DMS79 treated with DMSO at 0.1 percent for 48 hours (cell line): ENCODE measurements around the gene PAX2.

ENCODE experiments used
- DNase-seq: peaks from one replicate; lab custom pipeline; 2025; lab: John Stamatoyannopoulos, UW

Gene PAX2

GRCh38 chr10:100858747-100859483 lies 113.5 kb downstream of the PAX2 start:
- no peak for DNase-seq

GRCh38 chr10:100859484-100859763 lies 114.0 kb downstream of the PAX2 start:
- DNase-seq = no peak

GRCh38 chr10:100863433-100863832 lies 118.1 kb downstream of the PAX2 start:
- DNase-seq = no peak

GRCh38 chr10:100864036-100864885 lies 118.9 kb downstream of the PAX2 start:
- DNase-seq = no peak

- DNase-seq = no peak
Measured at GRCh38 chr10:100864978-100865377, 119.6 kb downstream of the PAX2 start.

- no peak for DNase-seq
Measured at GRCh38 chr10:100866010-100866409, 120.6 kb downstream of the PAX2 start.

- DNase-seq = peak; percentile 1
Measured at GRCh38 chr10:100866575-100867098, 121.3 kb downstream of the PAX2 start.

GRCh38 chr10:100867261-100867963 lies 122.0 kb downstream of the PAX2 start:
- no peak for DNase-seq

GRCh38 chr10:100868382-100868781 lies 123.0 kb downstream of the PAX2 start:
- no peak for DNase-seq

- no peak for DNase-seq
Measured at GRCh38 chr10:100869399-100869798, 124.0 kb downstream of the PAX2 start.

GRCh38 chr10:100872034-100872791 lies 126.8 kb downstream of the PAX2 start:
- no peak for DNase-seq

- DNase-seq = no peak
Measured at GRCh38 chr10:100873146-100873826, 127.9 kb downstream of the PAX2 start.

- DNase-seq = no peak
Measured at GRCh38 chr10:100873827-100874326, 128.5 kb downstream of the PAX2 start.

- no peak for DNase-seq
Measured at GRCh38 chr10:100874702-100875483, 129.5 kb downstream of the PAX2 start.

GRCh38 chr10:100875484-100876166 lies 130.2 kb downstream of the PAX2 start:
- DNase-seq = no peak

- DNase-seq = no peak
Measured at GRCh38 chr10:100876585-100877460, 131.4 kb downstream of the PAX2 start.

GRCh38 chr10:100877461-100877850 lies 132.1 kb downstream of the PAX2 start:
- DNase-seq = no peak

- DNase-seq = peak; percentile 3
Measured at GRCh38 chr10:100878291-100878910, 133.0 kb downstream of the PAX2 start.
